CD4-positive, alpha-beta memory T cell (primary cell): ENCODE results near the gene PITX1. TPM values are rescaled to one million over a fixed set of nuclear protein-coding genes. Genes with fewer than 3 reads are reported as not detected.

Experiments
- CTCF ChIA-PET: fragments of 350-600 bp; sonication (Branson Sonifier 250); formaldehyde crosslinking; loops from one replicate; lab custom pipeline; 2021; ENCODE audit warnings: inconsistent platforms; ENCODE audit not compliant: partially characterized antibody; lab: Charles Lee
- POLR2A ChIA-PET: fragments of 350-600 bp; sonication (Branson Sonifier 250); formaldehyde crosslinking; loops from one replicate; lab custom pipeline; 2021; ENCODE audit not compliant: partially characterized antibody; lab: Charles Lee
- DNase-seq, 5 donors: peaks; one replicate each; pipeline versions ENCODE4 v3.0.0 to v3.0.0-alpha.2; 2020 to 2022; ENCODE audit warnings: mixed read lengths in 1 of 5
- H3K27ac ChIP-seq: one replicate; pipeline ENCODE4 v1.7.0; 2013; ENCODE audit warnings: low read depth, low read length
- H3K27me3 ChIP-seq: 2 replicates; pipeline ENCODE4 v1.7.0; 2013; ENCODE audit warnings: mild to moderate bottlenecking, low read length, moderate library complexity; ENCODE audit not compliant: insufficient read depth
- H3K36me3 ChIP-seq: 2 replicates; pipeline ENCODE4 v1.7.0; 2013; ENCODE audit warnings: mild to moderate bottlenecking, low read length, moderate library complexity; ENCODE audit not compliant: insufficient read depth
- H3K4me1 ChIP-seq: 2 replicates; pipeline ENCODE4 v1.7.0; 2013; ENCODE audit warnings: mild to moderate bottlenecking, low read length, moderate library complexity; ENCODE audit not compliant: insufficient read depth
- H3K4me3 ChIP-seq, 2 donors: one replicate each; pipeline ENCODE4 v1.7.0; 2013; ENCODE audit warnings: low read length in 2 of 2, mild to moderate bottlenecking in 1 of 2
- H3K9me3 ChIP-seq, 2 donors: one replicate each; pipeline ENCODE4 v1.7.0; 2013; ENCODE audit warnings: low read length in 2 of 2, control low read depth in 1 of 2; ENCODE audit not compliant: control insufficient read depth in 1 of 2
- H3K27ac Mint-ChIP-seq, 7 donors: one replicate each; pipeline ENCODE4 v1.8.0; 2020 to 2021; ENCODE audit warnings: mixed read lengths in 7 of 7, mild to moderate bottlenecking in 6 of 7, inconsistent platforms in 3 of 7, moderate library complexity in 3 of 7
- H3K27me3 Mint-ChIP-seq, 2 donors: one replicate each; pipeline ENCODE4 v1.8.0; 2020 to 2021; ENCODE audit warnings: mixed read lengths in 2 of 2
- H3K36me3 Mint-ChIP-seq, 2 donors: one replicate each; pipeline ENCODE4 v1.8.0; 2020 to 2021; ENCODE audit warnings: mixed read lengths in 2 of 2, inconsistent platforms in 1 of 2, mild to moderate bottlenecking in 1 of 2
- H3K4me1 Mint-ChIP-seq, 4 donors: one replicate each; pipeline ENCODE4 v1.8.0; 2020 to 2021; ENCODE audit warnings: mixed read lengths in 4 of 4, mild to moderate bottlenecking in 1 of 4
- H3K4me3 Mint-ChIP-seq, 8 donors: one replicate each; pipeline ENCODE4 v1.8.0; 2020 to 2021; ENCODE audit warnings: mixed read lengths in 8 of 8, mild to moderate bottlenecking in 7 of 8, moderate library complexity in 6 of 8, inconsistent platforms in 3 of 8
- H3K9me3 Mint-ChIP-seq, 8 donors: one replicate each; pipeline ENCODE4 v1.8.0; 2020 to 2021; ENCODE audit warnings: mixed read lengths in 8 of 8, mild to moderate bottlenecking in 5 of 8, inconsistent platforms in 3 of 8, moderate library complexity in 1 of 8
- intact Hi-C: fragments of 100-400 bp; cut with micrococcal nuclease; formaldehyde crosslinking; loops from one replicate; pipeline ENCODE4 v1.15.1; 2023
- polyA plus RNA-seq, 2 donors: library from polyadenylated mRNA; unstranded; fragments of 300-500 nt; fragmentation: Illumina TruSeq; gene quantifications; one replicate each; pipeline ENCODE4 v1.2.3, GENCODE V29; 2021
- total RNA-seq, 2 experiments: library from RNA; stranded (reverse); gene quantifications; one replicate each; pipeline ENCODE4 v1.2.3, GENCODE V29; 2021

The PITX1 gene
- total and polyA plus RNA-seq, 4 experiments from 2014 or later = not detected

GRCh38 chr5:135019314-135019713 is 14.7 kb downstream of the PITX1 start:
- no peak overlapping the region for H3K27ac ChIP-seq
- Mint-ChIP-seq H3K36me3 (no peaks in the 10 kb centered on the region), H3K27ac (no peak overlapping the region), H3K27me3 (peaks cover 2 to 6% of the 10 kb centered on the region in 2 donors), H3K4me3 (no peak overlapping the region), H3K4me1 (no peaks in the 10 kb centered on the region), H3K9me3 (no peaks in the 10 kb centered on the region)
- ChIA-PET CTCF (no interaction called here), POLR2A (no interaction called here)
- H3K4me3 ChIP-seq = no peak overlapping the region
- no peaks in the 10 kb centered on the region for H3K27me3 ChIP-seq
- no peak for DNase-seq
- H3K36me3 ChIP-seq = no peaks in the 10 kb centered on the region
- no peaks in the 10 kb centered on the region for H3K4me1 ChIP-seq
- intact Hi-C loops = no loop called here
- H3K9me3 ChIP-seq = no peaks in the 10 kb centered on the region

DNA sequence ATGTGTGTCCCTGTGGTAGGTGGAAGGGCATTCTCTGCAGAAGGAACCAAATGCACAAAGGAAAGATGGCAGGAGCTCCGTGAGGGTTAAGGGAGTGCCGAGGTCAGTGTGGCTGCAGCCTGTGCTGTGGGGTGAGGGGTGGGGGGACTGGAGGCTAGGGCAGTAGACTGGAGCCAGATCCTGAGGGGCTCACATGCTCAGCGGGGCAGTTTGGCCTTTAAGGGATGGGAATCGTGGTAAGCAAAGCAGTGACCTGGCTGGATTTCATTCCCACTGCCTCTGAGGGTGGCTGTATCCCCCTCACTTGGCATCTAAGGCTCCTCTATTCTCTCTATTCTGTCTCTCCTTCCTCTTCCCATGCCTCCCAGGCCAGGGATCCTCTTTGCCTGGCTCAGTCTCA is 15.6 kb downstream of the PITX1 start:
- Histone ChIP-seq H3K27ac (no peak overlapping the region), H3K27me3 (no peaks in the 10 kb centered on the region), H3K4me1 (no peaks in the 10 kb centered on the region), H3K4me3 (no peak overlapping the region), H3K36me3 (no peaks in the 10 kb centered on the region), H3K9me3 (no peaks in the 10 kb centered on the region)
- Mint-ChIP-seq H3K27ac (no peak overlapping the region), H3K27me3 (peaks cover 2 to 6% of the 10 kb centered on the region in 2 donors), H3K4me3 (no peak overlapping the region), H3K9me3 (no peaks in the 10 kb centered on the region), H3K36me3 (no peaks in the 10 kb centered on the region), H3K4me1 (no peaks in the 10 kb centered on the region)
- ChIA-PET POLR2A (no interaction called here), CTCF (no interaction called here)
- intact Hi-C loops = no loop called here
- no peak for DNase-seq

- H3K27me3 Mint-ChIP-seq = peaks cover 0 to 4% of the 10 kb centered on the region in 2 donors
- no peaks in the 10 kb centered on the region for H3K9me3 Mint-ChIP-seq
- no peak for DNase-seq
- intact Hi-C loops = no loop called here
- H3K36me3 Mint-ChIP-seq = no peaks in the 10 kb centered on the region
- POLR2A ChIA-PET = no interaction called here
- CTCF ChIA-PET = no interaction called here
- Histone ChIP-seq H3K27me3 (no peaks in the 10 kb centered on the region), H3K9me3 (no peaks in the 10 kb centered on the region), H3K36me3 (no peaks in the 10 kb centered on the region), H3K4me3 (no peak overlapping the region), H3K4me1 (no peaks in the 10 kb centered on the region), H3K27ac (no peak overlapping the region)
- H3K27ac Mint-ChIP-seq = no peak overlapping the region
- no peaks in the 10 kb centered on the region for H3K4me1 Mint-ChIP-seq
- H3K4me3 Mint-ChIP-seq = no peak overlapping the region
Measured at GRCh38 chr5:135016861-135017290, 17.2 kb downstream of the PITX1 start.

GRCh38 chr5:135015942-135016341 is 18.1 kb downstream of the PITX1 start:
- intact Hi-C loops = no loop called here

DNA sequence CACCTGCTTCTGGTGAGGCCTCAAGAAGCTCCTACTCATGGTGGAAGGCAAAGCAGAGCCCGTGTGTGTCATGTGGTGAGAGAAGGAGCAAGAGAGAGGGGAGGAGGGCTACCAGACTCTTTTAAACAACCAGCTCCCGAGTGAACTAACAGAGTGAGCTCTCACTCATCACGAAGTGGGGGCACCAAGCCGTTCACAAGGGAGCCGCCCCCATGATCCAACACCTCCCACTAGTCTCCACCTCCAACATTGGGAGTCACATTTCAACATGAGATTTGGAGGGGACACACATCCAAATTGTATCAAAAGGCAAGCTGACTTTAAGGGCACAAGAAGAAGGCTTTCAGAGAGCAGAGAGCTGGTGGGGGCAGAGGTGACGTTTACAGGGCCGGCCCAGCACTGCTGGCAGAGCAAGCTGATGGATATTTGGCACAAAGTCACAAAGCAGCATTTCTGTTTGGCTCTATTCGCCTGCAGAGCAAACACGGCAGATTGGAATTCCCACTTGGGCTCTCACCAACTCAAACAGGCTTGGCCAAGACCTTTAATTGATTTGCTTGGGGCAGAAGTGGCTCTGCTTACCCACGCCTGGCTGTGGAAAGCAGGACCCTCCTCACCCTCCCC is 20.0 kb downstream of the PITX1 start:
- no peak for DNase-seq
- H3K27me3 ChIP-seq = no peaks in the 10 kb centered on the region
- no peak overlapping the region for H3K4me3 ChIP-seq
- no peaks in the 10 kb centered on the region for H3K4me1 ChIP-seq
- ChIA-PET CTCF (no interaction called here), POLR2A (no interaction called here)
- Mint-ChIP-seq H3K9me3 (no peaks in the 10 kb centered on the region), H3K27ac (no peak overlapping the region), H3K27me3 (no peaks in the 10 kb centered on the region), H3K4me3 (no peak overlapping the region), H3K36me3 (peaks cover 0 to 3% of the 10 kb centered on the region in 2 donors), H3K4me1 (no peaks in the 10 kb centered on the region)
- no peaks in the 10 kb centered on the region for H3K36me3 ChIP-seq
- intact Hi-C loops = no loop called here
- H3K9me3 ChIP-seq = no peaks in the 10 kb centered on the region
- H3K27ac ChIP-seq = no peak overlapping the region

More at GRCh38 chr5:135015942-135016341, 18.1 kb downstream of the PITX1 start:
- Mint-ChIP-seq H3K9me3 (no peaks in the 10 kb centered on the region), H3K27me3 (peaks cover 0 to 2% of the 10 kb centered on the region in 2 donors), H3K27ac (no peak overlapping the region), H3K36me3 (no peaks in the 10 kb centered on the region), H3K4me3 (no peak overlapping the region), H3K4me1 (no peaks in the 10 kb centered on the region)
- Histone ChIP-seq H3K36me3 (no peaks in the 10 kb centered on the region), H3K27ac (no peak overlapping the region), H3K4me1 (no peaks in the 10 kb centered on the region), H3K4me3 (no peak overlapping the region), H3K9me3 (no peaks in the 10 kb centered on the region), H3K27me3 (no peaks in the 10 kb centered on the region)
- DNase-seq = no peak
- POLR2A ChIA-PET = no interaction called here
- CTCF ChIA-PET = no interaction called here

DNA sequence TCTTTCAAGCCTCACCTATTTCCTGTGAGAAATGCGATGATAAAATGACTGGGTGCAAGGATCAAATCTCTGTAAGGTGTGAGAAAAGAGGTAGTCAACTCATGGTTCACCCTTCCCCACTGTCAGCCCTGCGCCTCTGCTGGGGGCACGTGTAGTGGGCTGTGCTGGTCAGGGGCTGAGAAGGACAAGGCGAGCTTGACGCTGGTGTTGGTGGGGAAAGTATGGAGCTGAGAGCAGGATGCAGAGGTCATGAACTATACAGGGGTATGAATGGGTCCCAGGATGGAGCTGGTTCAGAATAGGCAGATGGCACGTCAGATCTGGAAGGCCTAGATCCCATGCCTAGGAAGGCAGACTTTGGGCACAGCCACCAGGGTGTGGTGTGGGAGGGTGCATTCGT is 20.6 kb downstream of the PITX1 start:
- Histone ChIP-seq H3K4me1 (no peaks in the 10 kb centered on the region), H3K27me3 (no peaks in the 10 kb centered on the region), H3K36me3 (no peaks in the 10 kb centered on the region), H3K27ac (no peak overlapping the region), H3K4me3 (no peak overlapping the region), H3K9me3 (no peaks in the 10 kb centered on the region)
- Mint-ChIP-seq H3K27me3 (no peaks in the 10 kb centered on the region), H3K27ac (no peak overlapping the region), H3K4me3 (no peak overlapping the region), H3K36me3 (peaks cover 0 to 5% of the 10 kb centered on the region in 2 donors), H3K9me3 (no peaks in the 10 kb centered on the region), H3K4me1 (no peaks in the 10 kb centered on the region)
- POLR2A ChIA-PET = no interaction called here
- CTCF ChIA-PET = no interaction called here
- intact Hi-C loops = no loop called here
- DNase-seq = no peak

GRCh38 chr5:135012951-135013391 is 21.1 kb downstream of the PITX1 start:
- POLR2A ChIA-PET = no interaction called here
- H3K9me3 ChIP-seq = no peaks in the 10 kb centered on the region

More at GRCh38 chr5:135012951-135013391, 21.1 kb downstream of the PITX1 start:
- Mint-ChIP-seq H3K9me3 (no peaks in the 10 kb centered on the region), H3K36me3 (peaks cover under 1 to 5% of the 10 kb centered on the region in 2 donors), H3K4me1 (no peaks in the 10 kb centered on the region), H3K27me3 (no peaks in the 10 kb centered on the region), H3K4me3 (no peak overlapping the region), H3K27ac (no peak overlapping the region)
- CTCF ChIA-PET = no interaction called here
- H3K27me3 ChIP-seq = no peaks in the 10 kb centered on the region
- no peaks in the 10 kb centered on the region for H3K4me1 ChIP-seq
- no peak overlapping the region for H3K4me3 ChIP-seq
- H3K27ac ChIP-seq = no peak overlapping the region
- DNase-seq = no peak
- no peaks in the 10 kb centered on the region for H3K36me3 ChIP-seq
- intact Hi-C loops = no loop called here
